ENCODE data around the gene CYP1A1.
"Not testable (repeated sequence)": the region's sequence is repeated elsewhere in the genome, so short reads cannot be mapped to it uniquely, and the experiment has no call there.

Gene CYP1A1

DNA sequence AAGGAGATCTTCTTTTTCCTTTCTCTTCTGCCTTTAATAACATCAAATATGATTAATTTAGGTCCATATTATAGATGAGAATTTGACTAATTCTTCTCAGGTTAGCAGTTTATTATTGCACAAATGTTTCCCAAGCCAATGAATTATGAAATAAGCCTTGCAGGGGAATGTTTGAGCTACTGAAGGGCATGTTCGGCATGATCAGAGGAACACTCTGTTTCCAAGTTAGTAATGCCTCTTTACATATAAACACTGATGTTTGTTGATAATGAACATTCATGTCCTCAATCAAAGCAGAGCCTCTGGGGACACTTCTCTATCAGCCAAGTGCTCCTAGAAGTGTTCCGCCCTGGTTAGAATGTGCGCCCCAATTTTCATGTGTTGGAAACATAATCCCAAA lies 10.0 kb upstream of the CYP1A1 start:
- no peak overlapping the region for H3K4me3 ChIP-seq (ENCODE audit: low read depth, low read length)
- no peaks in the 10 kb centered on the region for H3K4me1 ChIP-seq (ENCODE audit: control insufficient read depth, insufficient read depth, low read length)
- no peaks in the 10 kb centered on the region for H3K27me3 ChIP-seq (ENCODE audit: control insufficient read depth, insufficient read depth, low read length)
- no peaks in the 10 kb centered on the region for H3K9me3 ChIP-seq (ENCODE audit: control insufficient read depth, insufficient read depth, low read length)
- H3K36me3 ChIP-seq (ENCODE audit: control insufficient read depth, insufficient read depth, low read length): no peaks in the 10 kb centered on the region
- no peak overlapping the region for H3K27ac ChIP-seq (ENCODE audit: low read depth, low read length)
- H3K9ac ChIP-seq (ENCODE audit: low read depth, low read length): no peak overlapping the region

- no peaks in the 10 kb centered on the region for H3K9me3 ChIP-seq (ENCODE audit: control insufficient read depth, insufficient read depth, low read length)
- H3K4me3 ChIP-seq (ENCODE audit: low read depth, low read length): no peak overlapping the region
- no peaks in the 10 kb centered on the region for H3K27me3 ChIP-seq (ENCODE audit: control insufficient read depth, insufficient read depth, low read length)
- H3K9ac ChIP-seq (ENCODE audit: low read depth, low read length): no peak overlapping the region
- no peaks in the 10 kb centered on the region for H3K36me3 ChIP-seq (ENCODE audit: control insufficient read depth, insufficient read depth, low read length)
- no peak overlapping the region for H3K27ac ChIP-seq (ENCODE audit: low read depth, low read length)
- H3K4me1 ChIP-seq (ENCODE audit: control insufficient read depth, insufficient read depth, low read length): no peaks in the 10 kb centered on the region
Observed at GRCh38 chr15:74733269-74733668, 7.9 kb upstream of the CYP1A1 start.

DNA sequence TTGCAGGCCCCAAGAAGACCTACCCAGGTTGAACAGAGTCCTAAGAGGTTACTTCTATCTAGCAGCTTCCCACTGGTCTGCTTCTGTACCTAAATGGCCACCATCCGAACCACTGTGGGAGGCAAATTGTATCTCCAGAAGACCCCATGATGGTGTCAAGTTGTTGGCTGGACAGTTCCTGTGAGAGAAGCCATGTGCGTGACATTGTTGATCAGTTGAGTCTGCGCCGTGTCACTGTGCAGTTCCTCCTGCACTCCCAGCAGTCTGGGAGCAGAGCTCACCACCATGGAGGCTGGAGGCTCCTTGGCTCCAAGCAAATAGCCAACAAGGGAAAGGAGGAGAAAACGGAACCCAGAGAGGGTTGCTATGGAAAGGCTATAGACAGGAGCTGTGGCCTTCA lies 7.5 kb upstream of the CYP1A1 start:
- no peak overlapping the region for H3K4me3 ChIP-seq (ENCODE audit: low read depth, low read length)
- H3K9me3 ChIP-seq (ENCODE audit: control insufficient read depth, insufficient read depth, low read length): no peaks in the 10 kb centered on the region
- H3K36me3 ChIP-seq (ENCODE audit: control insufficient read depth, insufficient read depth, low read length): no peaks in the 10 kb centered on the region
- no peaks in the 10 kb centered on the region for H3K4me1 ChIP-seq (ENCODE audit: control insufficient read depth, insufficient read depth, low read length)
- H3K27me3 ChIP-seq (ENCODE audit: control insufficient read depth, insufficient read depth, low read length): peaks cover 2% of the 10 kb centered on the region; the same call in 1 of the 2 replicates
- no peak overlapping the region for H3K9ac ChIP-seq (ENCODE audit: low read depth, low read length)
- no peak overlapping the region for H3K27ac ChIP-seq (ENCODE audit: low read depth, low read length)

DNA sequence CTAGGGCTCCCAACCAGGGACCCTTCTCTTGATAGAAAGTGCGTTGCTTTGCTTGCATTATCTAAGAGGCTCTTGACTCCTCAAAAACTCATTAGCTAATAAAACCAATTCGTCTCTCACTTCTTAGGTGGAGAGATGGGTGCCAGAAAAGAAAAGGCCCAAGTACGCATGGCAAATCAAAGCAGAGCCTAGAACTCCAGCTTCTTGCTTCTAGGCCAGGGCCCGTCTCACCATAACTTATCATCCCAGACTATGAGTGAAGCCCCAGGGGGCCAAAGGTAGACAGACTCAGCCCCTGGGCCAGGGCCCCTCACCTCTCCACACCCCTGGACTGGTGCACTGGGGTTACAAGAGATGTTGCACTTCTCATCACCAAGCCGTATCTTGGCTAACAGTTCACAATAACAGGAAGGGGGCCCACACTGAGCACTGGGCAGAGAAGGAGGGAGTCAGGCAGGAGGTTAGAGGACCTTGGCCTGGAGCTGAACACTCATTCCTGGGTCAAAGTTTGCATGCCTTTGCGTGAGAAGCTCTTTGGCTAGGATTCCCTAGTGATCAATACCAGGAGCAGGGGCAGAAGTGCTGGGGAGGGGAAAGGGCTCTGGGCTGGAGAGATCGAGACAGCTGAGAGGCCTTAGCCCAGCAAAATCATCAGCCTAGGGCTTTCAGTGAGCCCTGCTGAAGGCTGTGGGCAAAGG lies 5.4 kb upstream of the CYP1A1 start:
- H3K4me3 ChIP-seq (ENCODE audit: low read depth, low read length): no peak overlapping the region
- H3K9ac ChIP-seq (ENCODE audit: low read depth, low read length): no peak overlapping the region
- no peaks in the 10 kb centered on the region for H3K36me3 ChIP-seq (ENCODE audit: control insufficient read depth, insufficient read depth, low read length)
- H3K4me1 ChIP-seq (ENCODE audit: control insufficient read depth, insufficient read depth, low read length): no peaks in the 10 kb centered on the region
- H3K27me3 ChIP-seq (ENCODE audit: control insufficient read depth, insufficient read depth, low read length): peaks cover 22% of the 10 kb centered on the region
- H3K27ac ChIP-seq (ENCODE audit: low read depth, low read length): no peak overlapping the region
- no peaks in the 10 kb centered on the region for H3K9me3 ChIP-seq (ENCODE audit: control insufficient read depth, insufficient read depth, low read length)

DNA sequence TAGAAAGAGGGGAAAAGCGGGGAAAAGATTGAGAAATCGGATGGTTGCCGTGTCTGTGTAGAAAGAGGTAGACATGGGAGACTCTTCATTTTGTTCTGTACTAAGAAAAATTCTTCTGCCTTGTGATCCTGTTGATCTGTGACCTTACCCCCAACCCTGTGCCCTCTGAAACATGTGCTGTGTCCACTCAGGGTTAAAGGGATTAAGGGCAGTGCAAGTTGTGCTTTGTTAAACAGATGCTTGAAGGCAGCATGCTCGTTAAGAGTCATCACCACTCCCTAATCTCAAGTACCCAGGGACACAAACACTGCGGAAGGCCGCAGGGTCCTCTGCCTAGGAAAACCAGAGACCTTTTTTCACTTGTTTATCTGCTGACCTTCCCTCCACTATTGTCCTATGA lies 4.0 kb upstream of the CYP1A1 start:
- H3K4me3 ChIP-seq (ENCODE audit: low read depth, low read length); H3K4me1 ChIP-seq (ENCODE audit: control insufficient read depth, insufficient read depth, low read length); H3K27ac ChIP-seq (ENCODE audit: low read depth, low read length); H3K9me3 ChIP-seq (ENCODE audit: control insufficient read depth, insufficient read depth, low read length); H3K36me3 ChIP-seq (ENCODE audit: control insufficient read depth, insufficient read depth, low read length); H3K9ac ChIP-seq (ENCODE audit: low read depth, low read length): not testable (repeated sequence)
- H3K27me3 ChIP-seq (ENCODE audit: control insufficient read depth, insufficient read depth, low read length): peaks cover 34% of the 10 kb centered on the region

DNA sequence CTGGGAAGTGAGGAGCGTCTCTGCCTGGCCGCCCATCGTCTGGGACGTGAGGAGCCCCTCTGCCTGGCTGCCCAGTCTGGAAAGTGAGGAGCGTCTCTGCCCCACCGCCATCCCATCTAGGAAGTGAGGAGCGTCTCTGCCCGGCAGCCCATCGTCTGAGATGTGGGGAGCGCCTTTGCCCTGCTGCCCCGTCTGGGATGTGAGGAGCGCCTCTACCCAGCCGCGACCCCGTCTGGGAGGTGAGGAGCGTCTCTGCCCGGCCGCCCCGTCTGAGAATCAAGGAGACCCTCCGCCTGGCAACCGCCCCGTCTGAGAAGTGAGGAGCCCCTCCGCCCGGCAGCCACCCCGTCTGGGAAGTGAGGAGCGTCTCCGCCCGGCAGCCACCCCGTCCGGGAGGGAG lies 3.4 kb upstream of the CYP1A1 start:
- H3K36me3 ChIP-seq (ENCODE audit: control insufficient read depth, insufficient read depth, low read length); H3K9me3 ChIP-seq (ENCODE audit: control insufficient read depth, insufficient read depth, low read length); H3K4me3 ChIP-seq (ENCODE audit: low read depth, low read length); H3K9ac ChIP-seq (ENCODE audit: low read depth, low read length); H3K4me1 ChIP-seq (ENCODE audit: control insufficient read depth, insufficient read depth, low read length); H3K27ac ChIP-seq (ENCODE audit: low read depth, low read length): not testable (repeated sequence)
- peaks cover 35% of the 10 kb centered on the region for H3K27me3 ChIP-seq (ENCODE audit: control insufficient read depth, insufficient read depth, low read length)

DNA sequence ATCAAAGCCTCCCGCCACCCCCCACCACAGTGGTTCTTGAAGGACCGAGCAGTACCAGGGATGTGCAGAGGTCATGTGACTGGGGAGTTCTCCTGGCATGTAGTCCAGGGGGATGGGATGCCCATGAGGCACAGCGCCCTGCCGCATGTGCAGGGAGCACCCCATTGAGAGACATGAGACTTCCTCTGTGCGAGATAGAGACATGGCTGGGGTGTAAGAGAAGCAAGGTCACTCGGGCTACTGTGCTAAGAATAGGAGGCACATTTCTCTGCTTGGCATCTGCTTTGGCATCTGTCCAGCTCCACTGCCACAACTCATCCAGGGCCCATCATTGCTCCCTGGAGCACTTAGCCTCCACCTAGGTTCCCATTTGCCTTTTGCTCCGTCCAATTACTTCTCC lies 2.4 kb upstream of the CYP1A1 start:
- Histone ChIP-seq H3K27ac (ENCODE audit: low read depth, low read length) (no peak overlapping the region), H3K36me3 (ENCODE audit: control insufficient read depth, insufficient read depth, low read length) (no peaks in the 10 kb centered on the region), H3K27me3 (ENCODE audit: control insufficient read depth, insufficient read depth, low read length) (peaks cover 35% of the 10 kb centered on the region), H3K9ac (ENCODE audit: low read depth, low read length) (no peak overlapping the region), H3K9me3 (ENCODE audit: control insufficient read depth, insufficient read depth, low read length) (no peaks in the 10 kb centered on the region), H3K4me3 (ENCODE audit: low read depth, low read length) (no peak overlapping the region), H3K4me1 (ENCODE audit: control insufficient read depth, insufficient read depth, low read length) (peaks cover 3% of the 10 kb centered on the region; the same call in 1 of the 2 replicates)

DNA sequence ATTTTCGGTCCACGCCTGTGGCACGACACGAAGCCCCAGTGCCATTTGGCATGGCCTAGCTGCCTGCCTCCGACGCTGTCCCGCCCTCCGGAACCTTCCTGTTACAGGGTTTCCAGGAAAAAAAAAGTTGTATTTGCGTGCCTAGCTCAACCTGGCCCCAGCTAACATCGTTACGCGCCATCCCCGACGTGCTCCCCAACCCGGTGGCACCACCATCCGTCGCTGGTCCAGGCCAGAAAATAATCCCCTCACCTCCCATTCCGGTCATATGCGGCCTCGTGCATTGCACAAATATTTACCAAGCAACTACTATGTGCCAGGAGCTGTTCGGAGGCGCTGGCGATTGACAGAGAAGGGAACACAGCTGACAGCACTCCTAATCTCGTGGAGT lies 1.4 kb upstream of the CYP1A1 start:
- no peak overlapping the region for H3K27ac ChIP-seq (ENCODE audit: low read depth, low read length)
- H3K9me3 ChIP-seq (ENCODE audit: control insufficient read depth, insufficient read depth, low read length): no peaks in the 10 kb centered on the region
- peaks cover 35% of the 10 kb centered on the region for H3K27me3 ChIP-seq (ENCODE audit: control insufficient read depth, insufficient read depth, low read length)
- peak overlapping the region; percentile 71 for H3K4me3 ChIP-seq (ENCODE audit: low read depth, low read length)
- no peaks in the 10 kb centered on the region for H3K36me3 ChIP-seq (ENCODE audit: control insufficient read depth, insufficient read depth, low read length)
- peaks cover 3% of the 10 kb centered on the region; the same call in 1 of the 2 replicates for H3K4me1 ChIP-seq (ENCODE audit: control insufficient read depth, insufficient read depth, low read length)
- no peak overlapping the region for H3K9ac ChIP-seq (ENCODE audit: low read depth, low read length)

DNA sequence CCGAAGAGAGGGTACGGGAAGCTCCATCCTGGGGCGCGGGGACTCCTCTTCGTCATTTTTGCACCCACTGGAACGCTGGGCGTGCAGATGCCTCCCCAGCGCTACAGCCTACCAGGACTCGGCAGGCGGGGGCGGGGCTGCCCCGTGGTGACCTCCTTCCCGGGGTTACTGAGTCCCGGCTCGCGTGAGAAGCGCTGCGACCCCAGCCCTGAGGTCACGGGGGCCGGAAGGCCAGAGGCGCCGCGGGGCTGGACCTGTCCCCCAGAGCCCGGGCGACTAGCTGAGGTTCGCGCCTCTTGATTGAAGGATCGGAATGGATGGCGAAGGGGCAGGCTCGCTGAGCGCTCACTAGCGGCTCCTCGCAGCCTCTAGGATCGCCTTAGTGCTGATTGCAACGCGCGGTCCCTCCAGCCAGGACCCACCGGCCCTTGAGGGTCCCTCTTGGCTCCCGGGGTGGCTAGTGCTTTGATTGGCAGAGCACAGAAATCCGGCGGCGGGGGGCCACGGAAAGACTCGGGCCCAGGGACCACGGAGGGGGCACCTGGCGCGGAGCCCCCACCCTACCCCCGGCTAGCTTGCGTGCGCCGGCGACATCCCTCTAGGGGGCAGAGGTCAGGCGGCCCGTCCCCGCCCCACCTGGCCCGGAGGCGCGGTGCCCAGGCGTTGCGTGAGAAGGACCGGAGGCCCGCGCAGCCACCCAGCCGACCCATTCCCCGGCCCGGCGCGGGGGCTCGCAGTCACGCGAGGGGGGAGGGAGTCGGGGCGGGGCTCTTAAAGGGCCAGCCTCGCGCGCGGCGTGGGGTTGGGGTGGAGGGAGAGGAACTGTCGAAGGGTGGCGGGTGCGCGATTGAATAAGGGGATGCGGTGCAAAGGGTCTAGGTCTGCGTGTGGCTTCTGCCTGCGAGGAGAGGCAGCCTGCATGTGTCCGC lies 781 bp upstream of the CYP1A1 start:
- Histone ChIP-seq H3K27me3 (ENCODE audit: control insufficient read depth, insufficient read depth, low read length) (peaks cover 35% of the 10 kb centered on the region), H3K4me1 (ENCODE audit: control insufficient read depth, insufficient read depth, low read length) (peaks cover 3% of the 10 kb centered on the region; the same call in 1 of the 2 replicates), H3K27ac (ENCODE audit: low read depth, low read length) (peak overlapping the region; percentile 54), H3K4me3 (ENCODE audit: low read depth, low read length) (peak overlapping the region; percentile 71), H3K9me3 (ENCODE audit: control insufficient read depth, insufficient read depth, low read length) (no peaks in the 10 kb centered on the region), H3K36me3 (ENCODE audit: control insufficient read depth, insufficient read depth, low read length) (no peaks in the 10 kb centered on the region), H3K9ac (ENCODE audit: low read depth, low read length) (no peak overlapping the region)

GRCh38 chr15:74724570-74725224 lies 631 bp downstream of the CYP1A1 start:
- Histone ChIP-seq H3K27ac (ENCODE audit: low read depth, low read length) (no peak overlapping the region), H3K27me3 (ENCODE audit: control insufficient read depth, insufficient read depth, low read length) (peaks cover 35% of the 10 kb centered on the region), H3K9ac (ENCODE audit: low read depth, low read length) (no peak overlapping the region), H3K4me1 (ENCODE audit: control insufficient read depth, insufficient read depth, low read length) (peaks cover 3% of the 10 kb centered on the region; the same call in 1 of the 2 replicates), H3K9me3 (ENCODE audit: control insufficient read depth, insufficient read depth, low read length) (no peaks in the 10 kb centered on the region), H3K36me3 (ENCODE audit: control insufficient read depth, insufficient read depth, low read length) (no peaks in the 10 kb centered on the region), H3K4me3 (ENCODE audit: low read depth, low read length) (no peak overlapping the region)

Data from HUES48 (cell line).